Measurements from ENCODE around the gene MTRF1L. TPM values are rescaled to one million over a fixed set of nuclear protein-coding genes. Genes with fewer than 3 reads are reported as not detected.
A peak's percentile ranks its signal among the peaks of the same experiment; 100 is the strongest.
"Not testable (repeated sequence)": the region's sequence is repeated elsewhere in the genome, so short reads cannot be mapped to it uniquely, and the experiment has no call there.

The MTRF1L gene
- total RNA-seq, 2 donors from 2014 or later: 21.4 to 26.4 TPM

DNA sequence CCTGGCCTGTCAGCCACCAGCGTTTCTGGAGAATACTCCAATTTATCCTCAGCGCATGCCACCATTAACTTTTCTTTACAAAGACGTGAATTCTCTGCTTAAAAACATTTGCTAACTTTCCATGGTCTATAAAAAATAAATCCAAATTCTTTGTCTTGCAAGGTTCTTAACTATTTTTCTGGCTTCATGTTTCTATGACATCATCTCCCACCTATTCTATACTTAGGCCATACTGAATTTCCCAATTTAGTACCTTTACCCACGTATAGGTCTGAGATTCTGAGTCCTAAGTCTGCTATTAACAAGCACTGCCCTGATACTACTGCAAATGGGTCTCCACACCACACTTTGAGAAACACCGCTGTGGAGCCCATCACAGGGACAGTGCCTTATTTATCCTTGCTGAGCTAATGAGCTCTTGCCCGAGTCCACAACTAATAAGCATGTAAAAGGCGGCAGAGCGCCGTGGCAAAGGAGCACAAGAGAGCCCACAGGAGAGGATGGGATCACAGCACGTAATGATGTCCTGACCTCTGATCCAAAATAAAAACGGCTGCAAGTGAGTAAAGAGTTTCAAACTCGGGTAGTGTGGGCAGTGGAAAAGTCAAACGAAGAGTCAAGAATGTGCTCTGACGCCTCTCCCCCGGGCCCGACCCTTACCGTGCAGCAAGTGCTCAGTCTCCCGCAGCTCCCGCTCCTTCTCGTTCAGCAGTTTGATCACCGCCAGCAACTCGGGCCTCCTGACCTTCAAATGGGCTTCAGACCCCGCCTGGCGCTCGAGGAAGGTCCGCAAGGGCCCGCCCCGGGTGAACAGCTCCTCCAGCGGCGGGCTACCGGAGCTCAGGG lies 519 bp downstream of the MTRF1L start:
- no peak for DNase-seq (ENCODE audit: low spot score)
- no peaks in the 10 kb centered on the region for H3K27me3 ChIP-seq
- peaks cover 14% of the 10 kb centered on the region for H3K36me3 ChIP-seq
- no peaks in the 10 kb centered on the region for H3K9me3 ChIP-seq
- peak overlapping the region; percentile 90 to 91 for H3K27ac ChIP-seq
- TF ChIP-seq, protein P1, sequence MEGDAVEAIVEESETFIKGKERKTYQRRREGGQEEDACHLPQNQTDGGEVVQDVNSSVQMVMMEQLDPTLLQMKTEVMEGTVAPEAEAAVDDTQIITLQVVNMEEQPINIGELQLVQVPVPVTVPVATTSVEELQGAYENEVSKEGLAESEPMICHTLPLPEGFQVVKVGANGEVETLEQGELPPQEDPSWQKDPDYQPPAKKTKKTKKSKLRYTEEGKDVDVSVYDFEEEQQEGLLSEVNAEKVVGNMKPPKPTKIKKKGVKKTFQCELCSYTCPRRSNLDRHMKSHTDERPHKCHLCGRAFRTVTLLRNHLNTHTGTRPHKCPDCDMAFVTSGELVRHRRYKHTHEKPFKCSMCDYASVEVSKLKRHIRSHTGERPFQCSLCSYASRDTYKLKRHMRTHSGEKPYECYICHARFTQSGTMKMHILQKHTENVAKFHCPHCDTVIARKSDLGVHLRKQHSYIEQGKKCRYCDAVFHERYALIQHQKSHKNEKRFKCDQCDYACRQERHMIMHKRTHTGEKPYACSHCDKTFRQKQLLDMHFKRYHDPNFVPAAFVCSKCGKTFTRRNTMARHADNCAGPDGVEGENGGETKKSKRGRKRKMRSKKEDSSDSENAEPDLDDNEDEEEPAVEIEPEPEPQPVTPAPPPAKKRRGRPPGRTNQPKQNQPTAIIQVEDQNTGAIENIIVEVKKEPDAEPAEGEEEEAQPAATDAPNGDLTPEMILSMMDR (IDR thresholded peaks at IDR 0.05): no peak
- H3K4me1 ChIP-seq: peaks cover 0 to 36% of the 10 kb centered on the region in 2 donors
- H3K4me3 ChIP-seq: peak overlapping the region; percentile 67 to 73

DNA sequence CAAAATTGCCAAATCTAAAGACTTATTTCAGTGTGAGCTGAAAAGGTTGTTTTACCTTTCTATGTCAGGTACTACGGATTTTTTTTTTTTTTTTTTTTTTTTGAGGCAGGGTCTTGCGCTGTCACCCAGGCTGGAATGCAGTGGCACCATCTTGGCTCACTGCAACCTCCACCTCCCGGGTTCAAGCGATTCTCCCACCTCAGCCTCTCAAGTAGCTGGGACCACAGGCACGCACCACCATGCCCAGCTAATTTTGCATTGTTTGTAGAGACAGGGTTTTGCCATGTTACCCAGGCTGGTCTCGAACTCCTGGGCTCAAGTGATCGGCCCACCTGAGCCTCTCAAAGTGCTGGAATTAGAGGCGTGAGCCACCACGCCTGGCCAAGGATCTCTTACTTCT lies 1.7 kb downstream of the MTRF1L start:
- H3K4me1 ChIP-seq: peaks cover 0 to 36% of the 10 kb centered on the region in 2 donors
- DNase-seq (ENCODE audit: low spot score); H3K27ac ChIP-seq; H3K9me3 ChIP-seq; H3K27me3 ChIP-seq; H3K4me3 ChIP-seq: not testable (repeated sequence)
- H3K36me3 ChIP-seq: peaks cover 20% of the 10 kb centered on the region

DNA sequence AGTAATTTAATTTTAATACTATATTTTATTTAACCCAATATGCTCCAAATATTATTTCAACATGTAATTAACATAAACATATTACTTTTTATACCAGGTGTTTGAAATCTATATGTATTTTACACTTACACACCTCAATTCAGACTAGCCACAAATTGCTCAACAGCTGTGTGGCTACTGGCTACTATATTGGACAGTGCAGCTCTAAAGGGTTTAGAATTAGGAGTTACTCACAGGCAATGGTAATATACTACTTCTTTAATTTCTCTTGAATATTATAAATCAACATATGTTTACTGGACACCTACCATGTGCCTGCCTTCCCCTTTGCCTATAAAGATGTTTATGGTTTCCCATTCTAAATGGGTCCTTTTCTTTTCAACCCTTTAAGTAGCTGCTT lies 2.3 kb downstream of the MTRF1L start:
- Histone ChIP-seq H3K27ac (no peak overlapping the region), H3K4me1 (peaks cover 0 to 36% of the 10 kb centered on the region in 2 donors), H3K4me3 (no peak overlapping the region), H3K27me3 (no peaks in the 10 kb centered on the region), H3K36me3 (peaks cover 20% of the 10 kb centered on the region), H3K9me3 (no peaks in the 10 kb centered on the region)
- TF ChIP-seq, protein P1 (IDR thresholded peaks at IDR 0.05): no peak
- no peak for DNase-seq (ENCODE audit: low spot score)

DNA sequence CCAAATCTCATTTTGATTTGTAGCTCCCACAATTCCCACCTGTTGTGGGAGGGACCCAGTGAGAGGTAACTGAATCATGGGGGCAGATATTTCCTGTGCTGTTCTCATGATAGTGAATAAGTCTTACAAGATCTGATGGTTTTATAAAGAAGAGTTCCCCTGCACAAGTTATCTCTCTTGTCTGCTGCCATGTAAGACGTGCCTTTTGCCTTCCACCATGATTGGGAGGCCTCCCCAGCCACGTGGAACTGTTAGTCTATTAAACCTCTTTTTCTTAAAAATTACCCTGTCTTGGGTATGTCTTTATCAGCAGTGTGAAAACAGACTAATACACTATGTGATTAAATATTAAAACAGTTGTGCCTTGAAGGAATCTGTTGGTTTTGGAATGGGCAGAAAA lies 3.0 kb downstream of the MTRF1L start:
- H3K36me3 ChIP-seq: peaks cover 24% of the 10 kb centered on the region
- not testable (repeated sequence) for H3K4me3 ChIP-seq; H3K27me3 ChIP-seq; H3K9me3 ChIP-seq; DNase-seq (ENCODE audit: low spot score); H3K27ac ChIP-seq
- peaks cover 0 to 36% of the 10 kb centered on the region in 2 donors for H3K4me1 ChIP-seq

DNA sequence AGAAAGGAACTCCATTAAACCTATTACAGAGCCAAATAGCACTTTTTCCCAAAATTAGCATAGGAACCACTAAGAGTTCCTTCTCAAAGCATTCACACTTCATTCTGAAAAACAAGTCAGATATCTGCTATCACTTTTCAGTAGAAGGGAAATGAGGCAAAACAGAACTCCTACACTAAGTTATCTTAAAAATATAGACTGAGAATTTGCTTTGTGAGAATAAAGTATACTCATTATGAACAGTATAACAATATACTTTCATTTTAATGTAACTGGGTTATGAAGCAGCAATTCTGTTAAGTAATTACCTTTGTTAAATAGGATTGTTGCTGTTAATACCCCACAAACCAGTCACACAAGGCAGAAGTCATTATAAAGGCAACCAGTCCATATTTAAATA lies 8.7 kb downstream of the MTRF1L start:
- no peak for DNase-seq (ENCODE audit: low spot score)
- no peaks in the 10 kb centered on the region for H3K27me3 ChIP-seq
- H3K27ac ChIP-seq: no peak overlapping the region
- no peaks in the 10 kb centered on the region for H3K4me1 ChIP-seq
- TF ChIP-seq, protein P1 (IDR thresholded peaks at IDR 0.05): no peak
- peaks cover 66% of the 10 kb centered on the region for H3K36me3 ChIP-seq
- no peak overlapping the region for H3K4me3 ChIP-seq
- H3K9me3 ChIP-seq: no peaks in the 10 kb centered on the region

DNA sequence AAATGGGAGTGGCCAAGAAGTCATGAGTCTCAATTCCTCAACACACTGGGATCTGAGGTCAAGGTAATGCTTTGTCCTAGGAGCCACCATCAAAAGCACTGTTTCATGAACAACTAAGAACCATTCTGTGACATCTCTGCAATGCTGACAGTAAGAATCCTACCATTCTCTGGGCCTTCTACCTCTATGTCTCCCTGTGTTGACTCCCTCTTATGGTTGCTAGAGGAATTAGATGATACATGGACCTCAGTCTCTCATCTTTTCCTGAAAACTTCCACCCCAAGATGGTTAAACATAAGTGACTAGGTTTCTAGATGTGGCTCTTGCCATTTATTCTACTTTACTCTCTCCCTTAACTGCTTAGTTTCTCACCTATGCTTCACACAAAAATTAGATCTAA lies 9.1 kb downstream of the MTRF1L start:
- Histone ChIP-seq H3K4me3 (no peak overlapping the region), H3K9me3 (no peaks in the 10 kb centered on the region), H3K4me1 (no peaks in the 10 kb centered on the region), H3K36me3 (peaks cover 66% of the 10 kb centered on the region), H3K27ac (no peak overlapping the region), H3K27me3 (no peaks in the 10 kb centered on the region)
- TF ChIP-seq, protein P1 (IDR thresholded peaks at IDR 0.05): no peak
- no peak for DNase-seq (ENCODE audit: low spot score)

DNA sequence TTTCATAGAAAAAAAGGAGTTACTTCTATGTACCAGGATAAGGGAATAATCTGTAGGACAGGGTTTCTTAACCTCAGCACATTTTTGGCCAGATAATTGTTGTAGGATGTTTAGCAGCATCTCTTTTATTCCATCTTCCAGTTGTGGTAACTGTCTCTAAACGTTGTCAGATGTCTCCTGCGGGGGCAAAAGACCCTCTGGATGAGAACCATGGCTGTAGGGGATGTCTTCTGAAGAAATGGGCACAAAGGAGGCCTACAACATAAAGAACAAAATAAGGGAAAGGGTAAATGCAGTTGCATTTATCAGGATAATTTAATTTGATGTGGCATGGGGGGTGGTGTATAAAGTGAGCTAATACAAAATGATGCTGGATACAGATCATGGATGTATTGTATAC lies 15.5 kb downstream of the MTRF1L start:
- Histone ChIP-seq H3K9me3 (no peaks in the 10 kb centered on the region), H3K27ac (no peak overlapping the region), H3K36me3 (peaks cover 17% of the 10 kb centered on the region), H3K4me3 (no peak overlapping the region), H3K27me3 (no peaks in the 10 kb centered on the region), H3K4me1 (peaks cover 0 to 20% of the 10 kb centered on the region in 2 donors)
- TF ChIP-seq, protein P1 (IDR thresholded peaks at IDR 0.05): no peak
- DNase-seq (ENCODE audit: low spot score): no peak

DNA sequence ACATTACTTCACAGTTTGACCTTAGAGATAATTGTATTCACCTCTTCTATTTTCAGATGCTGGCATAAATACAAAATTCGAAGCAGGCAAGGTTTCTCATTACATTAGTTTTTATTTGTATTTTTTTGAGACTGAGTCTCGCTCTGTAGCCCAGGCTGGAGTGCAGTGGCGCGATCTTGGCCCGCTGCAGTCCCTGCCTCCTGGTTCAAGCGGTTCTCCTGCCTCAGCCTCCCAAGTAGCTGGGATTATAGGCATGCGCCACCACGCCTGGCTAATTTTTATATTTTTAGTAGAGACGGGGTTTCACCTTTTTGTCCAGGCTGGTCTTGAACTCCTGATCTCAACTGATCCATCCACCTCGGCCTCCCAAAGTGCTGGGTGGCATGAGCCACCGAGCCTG lies 17.2 kb downstream of the MTRF1L start:
- Histone ChIP-seq H3K4me1 (peaks cover 0 to 25% of the 10 kb centered on the region in 2 donors), H3K27ac (peak overlapping the region in 1 of 2 donors; percentile 95)
- H3K27me3 ChIP-seq; H3K4me3 ChIP-seq; H3K9me3 ChIP-seq; DNase-seq (ENCODE audit: low spot score); H3K36me3 ChIP-seq: not testable (repeated sequence)

All from right atrium auricular region (tissue), 2 donors.